HG03025 (cell line): ENCODE measurements around the gene SCIMP.
"Not testable (repeated sequence)": the region's sequence is repeated elsewhere in the genome, so short reads cannot be mapped to it uniquely, and the experiment has no call there.

Experiments
- ATAC-seq: cut with Tn5 transposase; IDR thresholded peaks from one replicate; pipeline ENCODE4 v1.9.1; 2021; ENCODE audit warnings: mild to moderate bottlenecking, moderate library complexity; ENCODE audit not compliant: unreplicated experiment, low FRiP score

The SCIMP gene

DNA sequence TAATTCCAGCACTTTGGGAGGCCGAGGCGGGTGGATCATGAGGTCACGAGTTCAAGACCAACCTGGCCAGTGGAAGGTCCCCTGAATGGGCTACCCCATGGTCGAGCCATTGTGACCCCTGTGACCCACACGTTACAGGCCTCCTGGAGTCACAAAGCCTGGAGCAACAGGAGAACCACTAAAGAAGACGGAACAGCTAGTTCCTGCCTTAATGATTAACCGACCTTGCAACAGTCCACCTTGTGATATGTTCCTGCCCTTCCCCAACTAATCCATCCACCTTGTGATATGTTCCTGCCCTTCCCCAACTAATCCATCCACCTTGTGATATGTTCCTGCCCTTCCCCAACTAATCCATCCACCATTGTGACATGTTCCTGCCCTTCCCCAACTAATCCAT, 5.1 kb upstream of the SCIMP start:
- ATAC-seq, result not testable (repeated sequence)

DNA sequence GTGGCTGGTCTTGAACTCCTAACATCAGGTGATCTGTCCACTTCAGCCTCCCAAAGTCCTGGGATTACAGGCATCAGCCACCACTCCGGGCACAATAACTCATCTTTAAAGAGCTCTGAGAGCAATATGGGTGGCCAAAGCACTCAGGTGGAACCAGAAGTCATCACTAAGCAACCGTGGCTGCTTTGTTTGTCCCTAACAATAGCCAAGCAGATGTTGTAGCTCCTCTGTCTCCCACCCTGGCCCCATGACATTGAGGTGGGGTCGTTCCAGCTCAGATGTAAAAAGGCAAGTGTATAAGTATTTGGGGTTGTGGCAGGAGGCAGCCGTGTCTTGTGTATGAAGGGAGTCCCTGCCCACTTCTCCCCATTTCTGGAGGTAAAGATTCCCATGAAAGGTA, 3.7 kb upstream of the SCIMP start:
- no peak for ATAC-seq

DNA sequence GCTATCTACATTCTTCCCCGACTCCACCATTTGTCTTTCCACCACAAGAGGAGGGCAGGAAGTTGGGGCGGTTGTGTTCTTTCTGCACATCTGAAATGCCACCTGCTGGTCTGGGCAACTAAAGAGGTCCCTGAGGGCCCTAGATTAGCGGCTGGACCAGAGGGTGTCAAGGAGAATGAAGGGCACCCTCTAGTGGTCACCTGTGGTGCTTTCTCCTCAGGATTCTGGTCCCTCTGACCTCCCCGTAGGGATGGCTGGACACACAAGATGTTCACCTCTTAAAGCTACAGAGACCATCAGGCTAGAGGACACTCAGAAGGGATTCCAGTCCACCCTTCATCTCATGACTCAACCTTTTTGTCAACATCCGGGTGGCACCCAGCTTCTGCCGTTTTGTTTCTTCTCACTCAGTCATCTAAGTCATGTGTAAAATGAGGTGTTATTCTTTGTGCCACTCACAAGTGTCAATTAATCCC, 2.9 kb upstream of the SCIMP start:
- ATAC-seq, result no peak

DNA sequence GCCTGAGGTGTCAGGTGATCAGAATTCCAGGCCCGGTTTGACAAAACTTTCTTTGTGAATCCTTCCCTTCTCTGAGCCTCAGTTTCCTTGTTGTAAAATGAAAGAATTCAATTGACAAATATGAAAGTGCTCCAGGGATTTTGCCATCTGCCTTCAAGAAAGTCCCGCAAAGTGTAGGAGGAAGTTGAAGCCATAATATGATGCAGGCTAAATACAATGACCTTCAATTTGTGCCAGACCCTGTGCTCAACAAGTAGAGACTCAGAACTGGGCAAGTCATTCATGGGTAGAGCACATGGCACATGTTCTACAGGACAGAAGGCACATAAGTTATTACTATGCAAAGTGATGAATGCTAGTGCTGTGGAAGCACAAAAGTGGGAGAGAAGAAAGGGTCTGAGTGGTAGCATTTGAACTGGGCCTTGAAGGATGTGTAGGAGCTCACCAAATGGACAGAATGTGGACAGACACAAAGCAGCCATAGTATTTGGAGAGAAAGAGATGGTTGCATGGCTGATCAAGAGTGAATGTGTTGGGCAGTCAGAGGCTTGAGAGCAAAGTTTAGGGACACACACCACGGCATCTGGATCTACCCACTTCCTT, 2.4 kb upstream of the SCIMP start:
- ATAC-seq, result no peak

DNA sequence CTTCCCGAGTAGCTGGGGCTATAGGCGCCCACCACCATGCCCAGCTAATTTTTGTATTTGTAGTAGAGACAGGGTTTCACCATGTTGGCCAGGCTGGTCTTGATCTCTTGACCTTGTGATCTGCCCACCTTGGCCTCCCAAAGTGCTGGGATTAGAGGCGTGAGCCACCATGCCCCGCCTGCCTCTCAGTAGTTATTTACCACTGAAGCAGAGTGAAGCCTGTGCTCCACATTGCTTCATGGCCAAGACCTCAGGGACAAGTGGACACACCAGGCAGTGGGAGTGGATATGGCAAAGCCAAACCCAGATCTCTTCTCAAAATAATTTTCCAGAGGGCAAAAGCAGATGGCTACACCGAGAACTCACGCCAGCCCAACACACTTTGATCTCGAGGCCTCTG, 1.2 kb downstream of the SCIMP start:
- not testable (repeated sequence) for ATAC-seq

DNA sequence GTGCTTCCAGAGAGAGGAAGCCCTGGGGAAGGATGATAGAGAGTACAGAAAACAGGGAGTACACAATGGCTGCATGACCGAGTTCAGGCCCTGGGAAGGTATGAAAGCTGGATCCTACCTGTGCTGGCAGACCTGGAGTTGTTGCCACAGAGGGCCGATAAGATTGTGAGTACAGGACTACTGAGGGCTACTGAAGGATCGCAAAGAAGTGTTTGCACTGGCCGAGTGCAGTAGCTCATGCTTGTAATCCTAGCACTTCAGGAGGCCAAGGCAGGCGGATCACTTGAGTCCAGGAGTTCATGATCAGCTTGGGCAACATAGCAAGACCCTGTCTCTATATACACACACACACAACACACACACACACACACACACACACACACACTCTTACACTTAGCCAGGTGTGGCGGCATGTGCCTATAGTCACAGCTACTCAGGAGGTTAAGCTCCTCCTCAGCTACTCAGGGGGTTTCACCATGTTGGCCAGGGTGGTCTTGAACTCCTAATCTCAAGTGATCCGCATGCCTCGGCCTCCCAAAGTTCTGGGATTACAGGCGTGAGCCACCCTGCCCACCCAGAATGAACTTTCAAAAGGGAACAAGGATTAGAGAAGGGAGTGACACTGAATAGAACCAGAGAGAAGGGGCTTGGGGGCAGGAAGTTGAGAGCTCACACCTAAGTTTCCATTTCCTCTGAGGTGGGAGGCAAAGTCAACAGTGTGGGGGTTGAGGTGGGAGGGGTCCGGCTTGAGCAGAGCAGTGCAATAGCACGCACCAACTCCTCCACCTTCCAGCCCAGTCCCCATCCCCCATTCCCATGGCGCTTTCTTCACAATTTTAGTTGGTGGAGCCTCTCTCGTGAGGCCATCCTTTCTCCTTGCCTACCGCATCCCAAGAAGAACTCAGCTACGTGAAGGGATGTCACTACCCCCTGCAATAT, 7.5 kb downstream of the SCIMP start:
- no peak for ATAC-seq

DNA sequence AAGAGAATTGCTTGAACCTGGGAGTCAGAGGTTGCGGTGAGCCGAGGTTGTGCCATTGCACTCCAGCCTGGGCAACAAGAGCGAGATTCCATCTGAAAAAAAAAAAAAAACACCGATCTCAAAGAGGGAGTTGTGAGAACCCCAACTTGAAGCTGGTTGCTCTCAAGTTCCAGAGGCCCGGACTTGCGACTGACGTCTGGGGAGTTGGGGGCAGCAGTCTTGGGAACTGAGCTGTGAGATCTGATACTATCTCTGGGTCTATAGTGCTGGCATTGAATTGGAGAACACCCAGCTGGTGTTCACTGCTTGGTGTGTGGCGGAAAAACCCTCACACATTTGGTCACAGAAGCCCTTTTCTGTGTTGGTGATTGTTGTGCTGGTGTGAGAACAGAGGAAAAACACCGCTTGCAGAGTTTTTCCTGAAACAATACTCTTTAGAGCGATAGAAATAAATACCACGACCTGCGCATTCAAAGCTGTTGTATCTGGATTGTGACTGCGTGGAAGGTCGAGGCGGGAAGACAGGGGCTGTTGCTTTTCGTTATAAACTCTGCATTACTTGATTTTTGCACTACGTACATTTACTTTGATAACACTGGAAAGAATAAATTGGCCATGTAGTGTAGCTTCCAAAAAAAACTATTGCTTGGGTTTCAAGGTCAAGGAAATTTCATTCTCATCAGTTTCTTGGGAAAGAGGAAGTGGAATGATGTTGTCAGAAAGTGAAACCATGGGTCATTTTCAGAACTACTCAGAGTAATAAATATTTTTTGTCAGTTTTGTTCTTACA, 8.8 kb downstream of the SCIMP start:
- ATAC-seq, result no peak

DNA sequence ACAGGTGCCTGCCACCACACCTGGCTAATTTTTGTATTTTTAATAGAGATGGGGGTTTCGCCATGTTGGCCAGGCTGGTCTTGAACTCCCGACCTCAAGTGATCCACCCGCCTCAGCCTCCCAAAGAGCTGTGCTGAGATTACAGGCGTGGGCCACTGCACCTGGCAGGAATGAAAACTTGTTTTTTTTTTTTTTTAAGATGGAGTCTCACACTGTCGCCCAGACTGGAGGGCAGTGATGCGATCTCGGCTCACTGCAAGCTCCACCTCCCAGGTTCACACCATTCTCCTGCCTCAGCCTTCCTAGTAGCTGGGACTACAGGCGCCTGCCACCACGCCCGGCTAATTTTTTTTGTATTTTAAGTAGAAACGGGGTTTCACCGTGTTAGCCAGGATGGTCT, 12.7 kb downstream of the SCIMP start:
- ATAC-seq, result not testable (repeated sequence)

DNA sequence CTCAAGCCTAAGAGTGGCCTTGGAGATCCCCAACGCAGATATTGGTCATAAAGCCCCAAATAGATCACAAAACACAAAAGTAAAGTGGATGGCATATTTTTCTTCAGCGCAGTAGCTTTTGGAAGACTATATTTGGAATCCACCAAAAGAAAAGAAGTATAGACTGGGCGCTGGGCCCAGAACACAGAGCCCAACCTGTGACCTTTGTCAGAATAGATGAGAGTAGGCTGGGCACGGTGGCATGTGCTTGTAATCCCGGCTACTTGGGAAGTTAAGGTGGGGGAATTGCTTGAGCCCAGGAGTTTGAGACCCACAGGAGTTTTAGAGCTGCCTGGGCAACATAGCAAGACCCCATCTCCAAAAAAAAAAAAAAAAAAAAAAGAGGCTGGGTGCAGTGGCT, 14.6 kb downstream of the SCIMP start:
- no peak for ATAC-seq

DNA sequence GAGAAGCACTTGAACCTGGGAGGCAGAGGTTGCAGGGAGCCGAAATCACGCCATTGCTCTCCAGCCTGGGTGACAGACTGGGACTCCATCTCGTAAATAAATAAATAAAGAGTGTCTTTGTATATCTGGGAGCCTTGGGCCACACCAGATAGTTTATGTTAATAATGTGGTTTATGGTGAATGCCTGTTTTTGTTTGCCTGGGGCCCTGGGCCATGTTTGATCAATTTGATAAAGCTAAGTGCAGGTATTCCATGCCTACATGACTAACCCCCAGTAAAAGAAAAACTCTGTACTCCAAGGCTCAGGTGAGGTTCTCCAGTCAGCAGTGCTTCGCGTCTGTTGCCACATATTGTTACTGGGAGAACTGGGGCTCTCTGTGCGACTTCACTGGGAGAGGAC, 15.1 kb downstream of the SCIMP start:
- no peak for ATAC-seq

DNA sequence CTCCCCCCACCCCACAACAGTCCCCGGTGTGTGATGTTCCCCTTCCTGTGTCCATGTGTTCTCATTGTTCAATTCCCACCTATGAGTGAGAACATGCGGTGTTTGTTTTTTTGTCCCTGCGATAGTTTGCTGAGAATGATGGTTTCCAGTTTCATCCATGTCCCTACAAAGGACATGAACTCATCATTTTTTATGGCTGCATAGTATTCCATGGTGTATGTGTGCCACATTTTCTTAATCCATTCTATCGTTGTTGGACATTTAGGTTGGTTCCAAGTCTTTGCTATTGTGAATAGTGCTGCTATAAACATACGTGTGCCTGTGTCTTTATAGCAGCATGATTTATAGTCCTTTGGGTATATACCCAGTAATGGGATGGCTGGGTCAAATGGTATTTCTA, 17.1 kb downstream of the SCIMP start:
- ATAC-seq, result not testable (repeated sequence)

DNA sequence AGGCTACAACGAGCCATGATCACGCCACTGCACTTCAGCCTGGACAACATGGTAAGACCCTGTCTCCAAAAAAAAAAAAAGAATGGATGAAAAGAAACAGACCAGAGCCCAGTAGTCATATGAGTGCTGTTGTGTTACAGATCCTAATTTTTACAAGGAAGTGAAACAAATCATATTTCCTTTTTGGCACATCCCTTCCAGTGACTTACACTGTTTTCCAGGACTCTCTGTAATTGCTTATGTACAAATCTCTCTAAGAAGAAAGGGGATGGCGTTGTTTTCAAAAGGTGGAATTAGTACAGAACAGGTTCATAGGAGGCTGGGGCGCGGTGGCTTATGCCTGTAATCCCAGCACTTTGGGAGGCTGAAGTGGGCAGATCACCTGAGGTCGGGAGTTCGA, 23.2 kb downstream of the SCIMP start:
- ATAC-seq, result no peak

DNA sequence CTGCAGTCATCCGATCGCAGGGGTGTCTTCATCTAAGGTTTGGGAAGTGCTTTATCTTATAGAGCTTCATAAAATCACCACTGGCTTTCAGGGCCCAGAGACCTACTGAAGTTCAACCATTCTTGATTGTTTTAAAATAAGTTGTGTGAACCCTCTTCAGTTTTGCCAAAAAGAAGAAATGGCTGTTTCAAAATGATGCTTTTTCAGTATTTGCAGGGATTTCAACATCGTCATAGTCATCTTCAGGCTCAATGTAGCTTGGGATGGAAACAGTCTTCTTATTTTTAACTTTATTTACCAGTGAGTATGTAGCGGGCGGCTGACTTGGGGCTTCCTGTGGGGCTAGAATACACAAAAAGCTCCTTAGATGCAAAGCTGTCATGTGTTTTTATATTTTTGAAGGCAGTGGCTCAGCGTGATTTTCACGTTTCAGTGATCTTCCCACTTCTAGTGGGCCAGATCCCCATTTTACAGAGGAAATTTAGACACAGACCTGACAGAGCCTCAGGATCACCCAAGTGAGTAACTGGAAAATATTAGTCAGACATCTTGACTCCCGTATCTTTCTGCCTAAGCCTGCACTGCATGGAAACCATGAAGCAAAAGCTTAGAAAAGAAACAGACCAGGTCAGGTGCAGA, 23.9 kb downstream of the SCIMP start:
- no peak for ATAC-seq

DNA sequence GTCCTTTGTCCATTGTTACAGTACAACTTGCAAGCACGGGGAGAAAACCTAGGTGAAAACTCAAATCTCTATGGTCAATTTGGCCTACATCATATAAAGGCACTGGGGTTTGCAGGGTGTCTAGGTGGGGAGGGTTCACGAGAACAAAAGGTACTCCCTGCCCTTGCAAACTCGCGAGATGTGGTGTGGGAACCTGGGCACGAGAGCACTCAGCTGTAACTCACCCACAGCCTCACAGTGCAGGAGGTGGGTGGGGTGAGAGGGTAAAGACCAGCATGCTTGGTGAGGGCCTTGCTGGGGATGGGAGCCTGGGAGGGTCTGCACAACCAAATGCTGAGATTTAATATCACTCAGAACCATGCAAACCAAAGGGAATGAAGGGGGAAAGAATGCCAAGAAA, 24.6 kb downstream of the SCIMP start:
- ATAC-seq, result no peak

DNA sequence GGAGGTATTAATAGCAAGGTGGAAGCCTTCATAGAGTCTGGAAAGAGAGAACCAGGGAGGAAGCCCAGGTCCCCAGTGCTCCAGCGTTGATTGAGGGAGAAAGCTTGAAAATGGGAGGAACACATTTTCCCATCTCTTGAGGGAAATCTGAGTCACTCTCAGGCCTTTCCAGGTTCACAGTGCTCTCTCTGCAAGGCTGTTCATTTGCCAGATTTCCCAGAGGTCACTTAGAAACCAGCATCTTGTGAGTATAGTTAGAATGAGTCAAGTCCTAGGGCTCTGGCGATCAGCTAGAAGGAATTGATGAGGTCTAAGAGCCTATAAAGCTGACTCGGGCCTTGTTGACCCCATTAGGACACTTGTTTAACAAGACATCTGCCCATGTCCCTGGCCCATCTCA, 25.3 kb downstream of the SCIMP start:
- ATAC-seq, result no peak

DNA sequence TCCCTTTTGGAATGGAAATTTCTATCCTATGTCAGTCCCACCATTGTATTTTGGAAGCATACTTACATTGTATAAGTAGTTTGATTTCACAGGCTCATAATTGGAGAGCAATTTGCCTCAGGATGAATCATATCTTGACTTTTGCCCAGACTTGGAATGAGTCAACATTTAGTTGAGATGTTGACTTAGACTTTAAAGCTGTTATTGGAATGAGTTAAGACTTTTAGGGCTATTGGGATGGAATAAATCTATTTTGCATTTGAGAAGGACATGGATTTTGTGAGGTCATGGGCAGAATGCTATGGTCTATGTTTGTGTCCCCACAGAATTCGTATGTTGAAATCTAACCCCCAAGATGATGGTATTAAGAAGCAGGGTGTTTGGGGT, 30.8 kb downstream of the SCIMP start:
- ATAC-seq, result no peak

DNA sequence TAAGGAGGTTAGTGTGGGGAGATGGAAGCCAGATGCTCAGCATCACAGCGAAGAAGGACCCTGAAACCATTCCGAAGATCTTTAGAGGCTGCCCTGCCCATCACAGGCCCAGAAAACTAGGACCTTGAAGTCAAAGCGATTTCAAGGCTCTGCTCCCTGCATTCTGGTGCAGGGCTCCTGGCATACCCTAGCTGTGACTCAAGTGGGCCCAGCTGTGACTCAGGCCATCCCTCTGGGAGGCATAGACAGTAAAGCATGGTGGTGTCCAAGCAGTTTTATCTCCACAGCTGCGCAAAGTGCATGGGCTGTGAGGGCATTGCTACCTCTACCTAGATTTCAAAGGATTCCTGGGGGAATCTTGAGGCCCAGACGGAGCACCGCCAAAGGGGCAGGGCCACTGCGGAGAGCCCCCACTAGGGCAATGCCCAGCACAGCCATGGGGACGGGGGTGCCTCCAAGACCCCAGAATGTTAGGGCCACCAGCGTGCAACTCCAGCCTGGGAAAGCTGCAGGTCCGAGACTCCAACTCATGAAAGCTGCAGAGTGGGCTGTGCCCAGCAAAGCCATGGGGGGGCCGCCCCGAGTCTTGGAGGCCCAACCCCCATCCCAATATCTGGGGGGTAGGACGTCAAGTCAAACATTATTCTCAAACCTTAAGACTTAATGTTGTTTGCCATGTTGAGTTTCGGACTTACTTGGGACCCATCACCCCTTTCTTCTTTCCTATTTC, 31.3 kb downstream of the SCIMP start:
- no peak for ATAC-seq

DNA sequence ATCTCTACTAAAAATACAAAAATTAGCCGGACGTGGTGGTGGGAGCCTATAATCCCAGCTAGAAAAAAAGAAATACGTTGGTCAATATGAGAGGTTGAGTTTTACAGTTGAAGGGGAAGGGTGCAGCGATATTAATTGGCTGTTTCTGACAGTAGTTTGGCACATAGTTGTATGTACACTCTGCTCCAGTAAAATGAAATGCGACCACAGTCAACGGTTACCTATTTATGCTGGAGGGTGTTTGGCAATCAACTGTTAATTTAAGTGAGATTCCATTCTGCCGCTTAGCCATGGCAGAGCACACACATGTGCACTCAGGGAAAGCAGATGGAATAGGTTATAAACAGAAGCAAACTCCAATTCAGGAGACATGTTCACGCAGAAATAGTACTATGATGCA, 33.6 kb downstream of the SCIMP start:
- ATAC-seq, result no peak

DNA sequence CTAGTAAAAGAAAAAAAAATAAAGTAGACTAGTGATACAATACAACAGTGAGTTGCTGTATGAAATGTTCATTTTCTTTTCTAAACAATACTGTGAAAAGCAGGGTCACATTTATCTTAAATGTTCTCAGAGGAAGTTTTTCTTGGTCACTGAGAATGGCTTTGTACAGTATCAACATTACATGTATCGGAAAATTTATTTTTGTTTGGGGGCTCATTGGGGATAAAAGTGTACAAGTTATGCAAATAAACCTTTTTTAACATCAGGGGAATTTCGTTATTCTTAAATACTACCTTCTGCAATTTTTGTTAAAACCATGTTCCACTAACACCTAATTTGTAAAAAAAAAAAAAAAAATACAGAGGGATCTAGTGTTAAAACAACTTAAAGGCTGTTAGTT, 34.3 kb downstream of the SCIMP start:
- ATAC-seq, result no peak

DNA sequence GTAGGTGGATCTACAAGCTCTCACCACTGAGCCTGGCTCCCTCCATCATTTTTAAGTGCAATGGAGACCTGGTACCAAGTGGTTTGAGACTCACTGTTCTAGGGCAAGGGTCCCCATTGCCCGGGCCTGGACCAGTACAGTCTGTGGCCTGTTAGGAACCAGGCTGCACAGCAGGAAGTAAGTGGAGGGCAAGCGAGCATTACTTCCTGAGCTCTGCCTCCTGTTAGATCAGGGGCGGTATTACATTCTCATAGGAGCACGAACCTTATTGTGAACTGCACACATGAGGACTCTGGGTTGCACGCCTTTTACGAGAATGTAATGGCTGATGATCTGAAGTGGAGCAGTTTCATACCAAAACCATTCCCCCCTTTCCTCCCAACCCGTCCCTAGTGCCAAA, 36.2 kb downstream of the SCIMP start:
- ATAC-seq, result no peak
